Colon (tissue), 2 donors: Measurements from ENCODE around the gene RAB18.
"Not testable (repeated sequence)": the region's sequence is repeated elsewhere in the genome, so short reads cannot be mapped to it uniquely, and the experiment has no call there.

Experiments used
- FAIRE-seq: peaks from 2 replicates; lab custom pipeline; 2012; peaks lifted over from hg19 to GRCh38; lab: Jason Lieb, UNC
- donor health status: control.
- donor health status: control.

The RAB18 gene

GRCh38 chr10:27547047-27547446 lies 42.9 kb downstream of the RAB18 start:
- no peak for FAIRE-seq

GRCh38 chr10:27547482-27547881 lies 43.4 kb downstream of the RAB18 start:
- no peak for FAIRE-seq

GRCh38 chr10:27550823-27551222 lies 46.7 kb downstream of the RAB18 start:
- no peak for FAIRE-seq

- no peak for FAIRE-seq
Observed at GRCh38 chr10:27558612-27559020, 54.5 kb downstream of the RAB18 start.

- no peak for FAIRE-seq
Observed at GRCh38 chr10:27561334-27561733, 57.2 kb downstream of the RAB18 start.

GRCh38 chr10:27564398-27564797 lies 60.3 kb downstream of the RAB18 start:
- FAIRE-seq, result no peak

- no peak for FAIRE-seq
Observed at GRCh38 chr10:27564880-27565279, 60.8 kb downstream of the RAB18 start.

- no peak for FAIRE-seq
Observed at GRCh38 chr10:27568196-27569175, 64.4 kb downstream of the RAB18 start.

- FAIRE-seq, result no peak
Observed at GRCh38 chr10:27569946-27570345, 65.8 kb downstream of the RAB18 start.

GRCh38 chr10:27577038-27577437 lies 72.9 kb downstream of the RAB18 start:
- not testable (repeated sequence) for FAIRE-seq

GRCh38 chr10:27578316-27578715 lies 74.2 kb downstream of the RAB18 start:
- no peak for FAIRE-seq

- peak; percentile 21 for FAIRE-seq
Observed at GRCh38 chr10:27581225-27581624, 77.1 kb downstream of the RAB18 start.

- no peak for FAIRE-seq
Observed at GRCh38 chr10:27584302-27584701, 80.2 kb downstream of the RAB18 start.
